ENCODE data around the gene PDE6A. TPM values are rescaled to one million over a fixed set of nuclear protein-coding genes. Genes with fewer than 3 reads are reported as not detected.

Gene PDE6A
- total RNA-seq, 1 experiment from 2014 or later: 2.6 TPM

GRCh38 chr5:149924486-149924885, 20.1 kb downstream of the PDE6A start:
- ChIA-PET CTCF (no interaction called here), POLR2A (no interaction called here)
- Mint-ChIP-seq H3K4me1 (ENCODE audit: low read depth, unreplicated experiment) (peaks cover 10% of the 10 kb centered on the region), H3K27ac (ENCODE audit: unreplicated experiment) (no peak overlapping the region), H3K9me3 (ENCODE audit: unreplicated experiment) (no peaks in the 10 kb centered on the region), H3K27me3 (ENCODE audit: insufficient read depth, unreplicated experiment) (no peaks in the 10 kb centered on the region), H3K36me3 (ENCODE audit: insufficient read depth, unreplicated experiment) (no peaks in the 10 kb centered on the region), H3K4me3 (ENCODE audit: unreplicated experiment) (no peak overlapping the region)
- Histone ChIP-seq H3K9me3 (no peaks in the 10 kb centered on the region), H3K27me3 (replicated peaks; ENCODE audit: control insufficient read depth, insufficient read depth, low read length) (no peaks in the 10 kb centered on the region), H3K36me3 (ENCODE audit: control insufficient read depth, insufficient read depth, low read length) (no peaks in the 10 kb centered on the region), H3K4me3 (ENCODE audit: low read depth, low read length) (no peak overlapping the region), H3K4me1 (no peaks in the 10 kb centered on the region)
- BruUV-seq (replicated peaks): no TSS peak
- no peak for TF ChIP-seq CTCF (IDR thresholded peaks at IDR 0.05; ENCODE audit: insufficient read depth in 1 of 2, low read depth in 1 of 2, low read length in 1 of 2, severe bottlenecking in 1 of 2, unreplicated experiment in 1 of 2)
- DNase-seq: no peak
- intact Hi-C loops (cut with micrococcal nuclease; ENCODE audit: unreplicated experiment): no loop called here

- Histone ChIP-seq H3K9me3 (no peaks in the 10 kb centered on the region), H3K4me3 (ENCODE audit: low read depth, low read length) (no peak overlapping the region), H3K36me3 (ENCODE audit: control insufficient read depth, insufficient read depth, low read length) (no peaks in the 10 kb centered on the region), H3K4me1 (no peaks in the 10 kb centered on the region), H3K27me3 (replicated peaks; ENCODE audit: control insufficient read depth, insufficient read depth, low read length) (no peaks in the 10 kb centered on the region)
- Mint-ChIP-seq H3K4me3 (ENCODE audit: unreplicated experiment) (no peak overlapping the region), H3K4me1 (ENCODE audit: low read depth, unreplicated experiment) (peaks cover 10% of the 10 kb centered on the region), H3K27me3 (ENCODE audit: insufficient read depth, unreplicated experiment) (no peaks in the 10 kb centered on the region), H3K36me3 (ENCODE audit: insufficient read depth, unreplicated experiment) (no peaks in the 10 kb centered on the region), H3K27ac (ENCODE audit: unreplicated experiment) (no peak overlapping the region), H3K9me3 (ENCODE audit: unreplicated experiment) (no peaks in the 10 kb centered on the region)
- intact Hi-C loops (cut with micrococcal nuclease; ENCODE audit: unreplicated experiment): no loop called here
- ChIA-PET CTCF (interaction anchor here (0.6 to 0.7 kb wide), 2 partner anchors 35 to 47 kb away, joined by 3 read pairs; no protein-coding TSS in a partner anchor), POLR2A (no interaction called here)
- no peak for DNase-seq
- BruUV-seq (replicated peaks): no TSS peak
- no peak for TF ChIP-seq CTCF (IDR thresholded peaks at IDR 0.05; ENCODE audit: insufficient read depth in 1 of 2, low read depth in 1 of 2, low read length in 1 of 2, severe bottlenecking in 1 of 2, unreplicated experiment in 1 of 2)
Measured at GRCh38 chr5:149922950-149923349, 21.6 kb downstream of the PDE6A start.

GRCh38 chr5:149921597-149921996, 23.0 kb downstream of the PDE6A start:
- no TSS peak for BruUV-seq (replicated peaks)
- Mint-ChIP-seq H3K9me3 (ENCODE audit: unreplicated experiment) (peaks cover 3% of the 10 kb centered on the region), H3K36me3 (ENCODE audit: insufficient read depth, unreplicated experiment) (no peaks in the 10 kb centered on the region), H3K27me3 (ENCODE audit: insufficient read depth, unreplicated experiment) (no peaks in the 10 kb centered on the region), H3K27ac (ENCODE audit: unreplicated experiment) (no peak overlapping the region), H3K4me1 (ENCODE audit: low read depth, unreplicated experiment) (peaks cover 12% of the 10 kb centered on the region), H3K4me3 (ENCODE audit: unreplicated experiment) (no peak overlapping the region)
- no peak for TF ChIP-seq CTCF (IDR thresholded peaks at IDR 0.05; ENCODE audit: insufficient read depth in 1 of 2, low read depth in 1 of 2, low read length in 1 of 2, severe bottlenecking in 1 of 2, unreplicated experiment in 1 of 2)
- no peak for DNase-seq
- no peaks in the 10 kb centered on the region for H3K9me3 ChIP-seq
- intact Hi-C loops (cut with micrococcal nuclease; ENCODE audit: unreplicated experiment): no loop called here
- no peak overlapping the region for H3K4me3 ChIP-seq (ENCODE audit: low read depth, low read length)
- POLR2A ChIA-PET: no interaction called here
- no peaks in the 10 kb centered on the region for H3K27me3 ChIP-seq (replicated peaks; ENCODE audit: control insufficient read depth, insufficient read depth, low read length)
- CTCF ChIA-PET: no interaction called here
- no peaks in the 10 kb centered on the region for H3K36me3 ChIP-seq (ENCODE audit: control insufficient read depth, insufficient read depth, low read length)
- peaks cover under 1% of the 10 kb centered on the region for H3K4me1 ChIP-seq
